NCI-H2107 treated with DMSO at 0.1 percent for 48 hours (cell line): ENCODE results near the gene APOA5.

ENCODE experiments used
- DNase-seq: peaks from one replicate; lab custom pipeline; 2025; ENCODE audit not compliant: unreplicated experiment; lab: John Stamatoyannopoulos, UW

The APOA5 gene

DNA sequence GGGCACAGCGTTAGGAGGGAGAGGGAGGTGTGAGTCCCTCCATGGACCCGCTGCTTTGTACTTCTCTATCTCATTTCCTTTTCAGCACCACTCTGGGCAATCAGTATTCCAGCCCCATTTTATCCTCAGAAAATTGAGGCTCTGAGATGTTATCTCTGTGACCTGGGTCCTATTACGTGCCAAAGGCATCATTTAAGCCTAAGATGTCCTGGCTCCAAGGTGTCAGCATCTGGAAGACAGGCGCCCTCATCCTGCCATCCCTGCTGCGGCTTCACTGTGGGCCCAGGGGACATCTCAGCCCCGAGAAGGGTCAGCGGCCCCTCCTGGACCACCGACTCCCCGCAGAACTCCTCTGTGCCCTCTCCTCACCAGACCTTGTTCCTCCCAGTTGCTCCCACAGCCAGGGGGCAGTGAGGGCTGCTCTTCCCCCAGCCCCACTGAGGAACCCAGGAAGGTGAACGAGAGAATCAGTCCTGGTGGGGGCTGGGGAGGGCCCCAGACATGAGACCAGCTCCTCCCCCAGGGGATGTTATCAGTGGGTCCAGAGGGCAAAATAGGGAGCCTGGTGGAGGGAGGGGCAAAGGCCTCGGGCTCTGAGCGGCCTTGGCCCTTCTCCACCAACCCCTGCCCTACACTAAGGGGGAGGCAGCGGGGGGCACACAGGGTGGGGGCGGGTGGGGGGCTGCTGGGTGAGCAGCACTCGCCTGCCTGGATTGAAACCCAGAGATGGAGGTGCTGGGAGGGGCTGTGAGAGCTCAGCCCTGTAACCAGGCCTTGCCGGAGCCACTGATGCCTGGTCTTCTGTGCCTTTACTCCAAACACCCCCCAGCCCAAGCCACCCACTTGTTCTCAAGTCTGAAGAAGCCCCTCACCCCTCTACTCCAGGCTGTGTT is 37.2 kb upstream of the APOA5 start:
- DNase-seq, result no peak

- DNase-seq, result no peak
Observed at GRCh38 chr11:116827461-116827860, 35.8 kb upstream of the APOA5 start.

DNA sequence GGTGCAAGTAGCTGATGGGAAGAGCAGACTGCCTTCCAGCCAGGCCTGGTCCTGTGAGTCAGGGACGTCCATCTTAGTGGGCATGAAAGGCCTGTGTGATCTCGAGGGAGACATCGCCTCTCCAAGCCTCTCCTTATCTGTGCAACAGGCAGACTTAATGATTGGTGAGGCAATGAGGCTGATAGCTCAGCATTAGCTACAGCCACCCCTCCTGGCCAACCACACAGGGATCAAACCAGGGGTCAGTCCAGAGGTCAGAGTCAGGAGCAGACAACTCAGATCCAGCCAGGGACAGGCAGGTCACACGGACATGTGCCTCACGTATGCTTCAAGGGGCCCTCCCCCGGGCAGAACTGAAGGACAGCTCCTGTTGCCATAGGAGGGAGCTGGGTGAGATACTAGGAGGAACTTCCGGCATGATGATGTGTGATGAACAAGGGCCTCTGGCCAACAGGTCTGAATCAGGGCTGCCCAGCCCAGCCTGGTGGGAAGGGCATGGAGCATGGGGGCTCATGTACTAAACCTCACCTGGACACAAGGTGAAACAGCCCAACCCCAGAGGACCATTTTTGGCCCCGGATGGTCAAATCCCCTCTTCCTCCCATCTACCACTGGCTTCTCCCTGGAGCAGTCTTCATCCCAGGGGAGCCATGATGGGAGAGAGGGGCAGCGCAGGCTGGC is 35.2 kb upstream of the APOA5 start:
- no peak for DNase-seq

GRCh38 chr11:116825854-116826750 is 34.4 kb upstream of the APOA5 start:
- no peak for DNase-seq

- DNase-seq, result no peak
Observed at GRCh38 chr11:116825434-116825833, 33.8 kb upstream of the APOA5 start.

DNA sequence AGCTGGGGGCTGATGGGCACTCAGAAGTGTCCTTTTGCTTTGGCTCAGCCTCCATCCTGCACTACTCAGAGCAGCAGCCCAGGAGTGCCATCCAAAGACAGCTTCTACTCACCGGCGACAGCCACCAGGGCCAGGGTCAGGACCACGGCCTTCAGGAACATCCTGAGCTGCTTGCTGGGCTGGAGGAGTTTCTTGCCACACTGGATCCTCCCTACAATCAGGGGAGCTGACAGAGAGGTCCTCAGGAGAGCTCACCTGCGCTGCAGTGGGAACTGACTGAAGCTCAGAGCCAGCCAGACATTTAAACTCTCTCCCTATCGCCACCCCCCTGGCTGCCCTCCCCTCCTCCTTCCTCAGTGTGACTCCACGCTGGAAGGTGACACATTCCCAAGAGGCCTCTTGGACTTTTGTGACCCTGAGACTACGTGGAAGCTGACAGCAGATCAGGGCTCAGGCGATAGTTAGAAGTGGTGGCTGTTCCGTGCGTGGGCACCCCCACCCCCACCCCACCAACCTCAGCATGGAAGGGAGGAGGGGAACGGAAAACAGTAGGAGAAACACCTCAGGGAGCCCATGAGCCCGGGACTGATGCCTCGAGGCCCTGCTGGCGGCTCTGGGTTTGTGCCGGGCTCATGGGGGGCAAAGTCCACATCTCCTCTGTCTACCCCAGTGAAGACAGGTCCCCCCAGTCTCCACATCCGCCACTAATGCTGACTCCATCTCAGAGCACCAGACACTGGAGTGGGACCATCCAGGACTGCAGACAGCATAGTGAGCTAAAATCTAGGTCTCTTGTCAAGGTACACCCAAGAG is 31.6 kb upstream of the APOA5 start, which contains the start of gene APOA4:
Gene APOA4, minus strand, starts transcription at position 274 of the 813 bp plus-strand sequence. Its CDS starts 113 bp downstream, at position 161.
- no peak for DNase-seq

DNA sequence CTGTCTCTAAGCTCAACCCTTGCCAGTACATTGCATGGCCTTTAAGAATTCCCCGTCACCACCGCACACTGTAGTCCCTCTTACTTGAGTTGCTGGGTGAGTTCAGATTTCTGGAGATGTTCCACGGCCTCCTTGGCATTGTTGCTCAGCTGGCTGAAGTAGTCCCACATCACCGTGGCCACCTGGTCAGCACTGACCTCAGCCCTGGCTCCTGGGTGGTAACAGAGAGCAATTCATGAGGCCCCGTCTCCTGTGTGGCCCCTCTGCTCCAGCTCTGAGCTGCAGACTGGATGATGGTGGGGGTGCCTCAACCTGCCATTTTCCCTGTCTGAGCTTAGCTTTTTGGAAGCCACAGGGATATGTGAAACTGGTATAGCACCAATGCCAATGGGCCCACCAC is 30.9 kb upstream of the APOA5 start:
- DNase-seq, result no peak

GRCh38 chr11:116821050-116821918 is 29.6 kb upstream of the APOA5 start:
- no peak for DNase-seq

DNA sequence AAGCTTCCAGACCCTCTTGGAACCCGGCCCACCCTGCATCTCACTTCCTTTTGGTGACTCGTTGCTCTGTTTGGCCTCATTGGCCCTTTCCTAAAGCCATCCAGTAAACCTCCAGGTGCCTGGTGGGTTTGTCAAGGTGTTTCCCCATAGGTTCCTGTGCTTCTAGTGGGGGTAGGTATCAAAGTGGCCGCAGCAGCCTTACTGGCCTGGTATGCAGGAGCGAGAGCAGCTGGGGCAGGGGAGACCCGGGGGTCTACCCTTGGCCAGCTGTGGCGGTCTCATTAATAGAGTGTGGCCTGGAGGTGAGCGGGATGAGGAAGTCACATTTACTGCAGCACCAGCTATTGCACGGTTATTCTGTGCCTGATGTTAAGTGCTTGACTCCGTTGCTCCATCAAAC is 27.4 kb upstream of the APOA5 start:
- no peak for DNase-seq

DNA sequence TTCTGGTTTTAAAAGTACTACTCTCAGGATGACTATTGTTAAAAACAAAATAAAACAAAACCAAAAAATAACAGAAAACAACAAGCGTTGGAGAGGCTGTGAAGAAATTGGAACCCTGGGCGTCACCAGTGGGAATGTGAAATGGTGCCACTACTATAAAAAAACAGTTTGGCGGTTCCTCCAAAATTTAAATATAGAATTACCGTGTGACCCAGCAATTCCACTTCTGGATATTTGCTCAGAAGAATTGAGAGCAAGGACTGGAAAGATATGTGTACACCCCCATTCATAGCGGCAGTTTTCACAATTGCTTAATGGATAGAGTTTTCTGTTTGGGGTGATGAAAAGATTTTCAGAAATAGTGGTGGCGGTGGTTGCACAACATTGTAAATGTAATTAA is 22.8 kb upstream of the APOA5 start:
- no peak for DNase-seq

DNA sequence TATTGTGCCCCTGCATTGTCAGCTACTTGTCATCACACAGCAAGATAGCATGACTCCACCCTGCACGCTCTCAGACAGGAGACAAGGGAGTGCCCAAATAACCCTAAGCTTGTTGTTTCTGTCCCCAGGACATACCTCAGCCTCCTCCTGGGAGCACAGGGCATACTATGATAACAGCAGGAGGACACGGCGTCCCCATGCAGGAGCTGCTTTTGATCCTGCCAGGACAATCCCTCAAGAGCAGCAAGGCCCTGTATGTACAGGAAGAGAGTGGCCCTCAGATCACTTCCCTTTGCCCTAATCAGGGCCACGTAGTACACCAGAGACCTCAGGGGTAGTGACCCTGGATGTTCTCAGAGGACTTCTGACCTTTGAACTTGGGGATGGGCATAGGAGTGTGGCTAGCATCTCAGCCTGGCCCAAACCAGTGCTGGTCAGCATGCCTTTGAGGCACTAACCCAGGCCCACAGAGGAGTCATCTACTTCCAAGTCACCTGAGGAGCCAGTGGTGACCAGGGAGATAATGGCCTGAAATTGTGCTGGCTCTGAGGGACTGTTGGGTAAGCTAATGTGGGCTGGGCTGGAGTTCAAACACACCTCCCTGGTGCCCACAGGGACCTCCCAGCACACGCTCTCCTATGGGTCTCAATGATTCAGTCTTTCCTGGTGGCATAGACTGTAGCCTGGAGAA is 22.2 kb upstream of the APOA5 start:
- DNase-seq, result no peak

GRCh38 chr11:116813170-116813569 is 21.5 kb upstream of the APOA5 start:
- no peak for DNase-seq

- no peak for DNase-seq
Observed at GRCh38 chr11:116812109-116812508, 20.4 kb upstream of the APOA5 start.

GRCh38 chr11:116811194-116811593 is 19.5 kb upstream of the APOA5 start:
- DNase-seq, result no peak

DNA sequence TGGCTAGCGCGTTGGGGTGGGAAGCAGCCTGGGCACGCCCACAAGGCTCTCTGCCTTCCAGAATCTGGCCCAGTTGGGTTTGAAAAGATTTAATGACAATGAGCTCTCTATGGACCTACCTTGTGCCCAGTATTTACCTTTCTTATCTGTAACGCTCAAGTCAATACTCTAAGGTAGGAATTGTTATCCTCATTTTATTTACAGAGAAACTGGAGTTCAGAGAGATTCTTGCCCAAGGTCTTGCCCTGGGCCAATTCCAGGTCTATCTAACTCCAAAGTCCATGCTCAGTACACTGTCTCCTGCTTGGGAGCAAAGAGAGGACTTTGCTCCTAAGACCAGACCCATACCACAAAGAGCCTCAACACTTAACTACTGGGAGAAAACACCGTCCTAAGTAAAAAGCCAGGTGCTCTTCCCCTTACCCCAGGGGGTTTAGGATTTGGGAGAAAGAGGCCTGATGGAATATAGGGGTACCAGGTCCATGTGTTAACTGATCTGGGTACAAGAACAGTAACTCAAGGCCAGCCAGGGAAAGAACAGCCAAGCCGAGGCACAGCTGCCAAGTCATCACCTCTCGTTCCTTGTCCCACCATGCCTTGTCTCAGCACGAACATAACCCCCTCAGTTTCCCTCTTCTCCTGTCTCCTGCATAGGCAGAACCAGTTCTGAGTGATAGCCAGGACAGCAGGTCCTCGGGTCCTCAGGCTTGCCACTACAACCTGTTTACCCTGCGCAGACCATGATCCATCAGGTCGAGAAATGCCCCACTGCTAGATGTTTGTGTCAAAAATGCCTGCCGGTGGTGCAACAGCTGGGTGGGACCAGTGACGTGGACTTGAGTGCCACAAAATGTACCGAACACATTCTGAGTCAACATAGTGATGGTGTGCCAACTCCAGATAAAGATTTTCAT is 16.8 kb upstream of the APOA5 start:
- DNase-seq, result no peak

DNA sequence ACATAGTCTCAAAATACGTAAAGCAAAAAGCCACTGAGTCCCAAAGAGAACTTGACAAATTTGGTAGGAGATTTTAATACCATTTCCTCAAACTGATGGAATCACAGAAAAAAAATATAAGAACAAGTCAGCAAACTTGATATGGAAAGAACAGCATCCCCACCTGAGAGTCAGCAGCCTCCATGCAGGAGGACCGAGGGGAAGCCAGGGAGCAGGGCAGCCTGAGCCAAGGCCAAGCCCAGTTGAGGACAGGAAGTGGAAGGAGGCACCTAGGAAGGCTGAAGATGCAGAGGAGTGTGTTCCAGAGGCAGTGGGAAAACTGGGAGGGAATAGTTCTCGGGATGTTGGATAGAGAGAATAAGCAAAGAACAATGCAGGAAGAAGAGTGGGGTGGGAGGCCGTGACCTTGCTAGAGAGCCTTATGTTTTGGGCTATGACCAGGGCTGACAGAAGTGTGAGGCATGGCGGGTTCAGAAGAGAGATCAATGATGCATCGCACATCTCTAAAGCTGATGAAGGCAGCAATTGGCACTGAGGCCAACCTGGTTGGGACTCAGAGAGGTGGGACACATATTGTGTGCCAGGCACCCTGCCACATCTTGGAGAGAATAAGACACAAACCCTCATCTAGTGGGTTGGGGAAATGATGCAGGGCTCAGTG is 16.1 kb upstream of the APOA5 start:
- DNase-seq, result no peak

DNA sequence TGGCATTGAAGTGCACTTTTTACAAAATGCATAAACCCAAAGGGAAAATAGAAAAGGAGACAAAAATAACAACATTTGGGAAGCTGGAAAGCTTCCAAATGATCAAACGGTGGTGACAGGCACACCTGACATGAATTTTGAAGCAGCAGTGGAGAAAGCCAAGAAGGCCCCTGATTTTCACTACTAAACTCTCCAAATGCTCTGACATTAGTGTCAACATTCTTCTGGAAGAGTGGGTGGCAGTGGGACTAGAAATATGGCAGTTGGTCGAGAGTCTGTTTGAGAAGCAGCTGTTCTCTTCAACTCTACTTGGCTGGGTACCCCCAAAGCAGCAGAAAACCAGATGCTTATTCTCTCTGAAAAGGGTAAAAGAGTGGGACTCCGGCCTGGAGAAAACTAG is 12.3 kb upstream of the APOA5 start:
- DNase-seq, result no peak
